HEK293 (cell line): ENCODE results near the gene RARRES2.
A peak's percentile ranks its signal among the peaks of the same experiment; 100 is the strongest.

Experiments used
- CTCF ChIA-PET: fragments of 350-600 bp; formaldehyde crosslinking; extraction: SDS; loops from one replicate; lab custom pipeline; 2021; ENCODE audit warnings: antibody characterized with exemption; lab: Yijun Ruan, JAX
- POLR2A ChIA-PET: fragments of 300-600 bp; formaldehyde crosslinking; extraction: SDS; loops from one replicate; lab custom pipeline; 2020; ENCODE audit warnings: antibody characterized with exemption, inconsistent platforms; lab: Yijun Ruan, JAX
- H3K27ac ChIP-seq: fragments of 200-500 bp; sonication (Bioruptor generic); 2 replicates; pipeline ENCODE4 v1.5.1; 2014; ENCODE audit warnings: low read depth, low read length, control low read depth, inconsistent platforms; ENCODE audit errors: extremely low read depth
- H3K36me3 ChIP-seq, 2 experiments: fragments of 200-500 bp in 1 of 2; sonication (Bioruptor generic) in 1 of 2; 1 replicate in 1 of 2; 2 replicates in 1 of 2; pipeline ENCODE4 v1.5.1; 2014 to 2017; ENCODE audit warnings: inconsistent platforms in 2 of 2, low read length in 2 of 2; ENCODE audit not compliant: control insufficient read depth in 2 of 2, insufficient read depth in 1 of 2
- H3K4me1 ChIP-seq: fragments of 200-500 bp; sonication (Bioruptor generic); 2 replicates; pipeline ENCODE4 v1.5.1; 2014; ENCODE audit warnings: mild to moderate bottlenecking, low read length, inconsistent platforms; ENCODE audit not compliant: control insufficient read depth, insufficient read depth
- H3K4me3 ChIP-seq: 2 replicates; pipeline ENCODE4 v1.5.1; 2011; ENCODE audit warnings: low read depth, mild to moderate bottlenecking, control low read depth, low read length, moderate library complexity
- H3K9me3 ChIP-seq: fragments of 200-500 bp; sonication (Bioruptor generic); 2 replicates; pipeline ENCODE4 v1.5.1; 2014; ENCODE audit warnings: low read depth, low read length, inconsistent platforms; ENCODE audit not compliant: control insufficient read depth, insufficient read depth
- KLF8 ChIP-seq: fragments of 450-650 bp; formaldehyde crosslinking; IDR thresholded peaks from 2 replicates; pipeline ENCODE4 v1.5.1; 2016; ENCODE audit warnings: missing biosample characterization, missing genetic modification characterization
- PBX3 ChIP-seq: sonication (generic); formaldehyde crosslinking; IDR thresholded peaks from 2 replicates; pipeline ENCODE4 v1.8.1; 2022; ENCODE audit warnings: mild to moderate bottlenecking, moderate library complexity, missing genetic modification reagents
- SCRT2 ChIP-seq: fragments of 450-650 bp; formaldehyde crosslinking; IDR thresholded peaks from 2 replicates; pipeline ENCODE4 v1.5.1; 2016; ENCODE audit warnings: missing biosample characterization, missing genetic modification characterization
- ZBTB17 ChIP-seq: fragments of 450-650 bp; formaldehyde crosslinking; IDR thresholded peaks from 2 replicates; pipeline ENCODE4 v1.5.1; 2016; ENCODE audit warnings: missing biosample characterization, missing genetic modification characterization
- ZBTB48 ChIP-seq: fragments of 450-650 bp; formaldehyde crosslinking; IDR thresholded peaks from 2 replicates; pipeline ENCODE4 v1.5.1; 2016; ENCODE audit warnings: missing biosample characterization, missing genetic modification characterization
- ZEB2 ChIP-seq: fragments of 450-650 bp; formaldehyde crosslinking; IDR thresholded peaks from 2 replicates; pipeline ENCODE4 v1.5.1; 2016; ENCODE audit warnings: missing biosample characterization, missing genetic modification characterization
- ZFP37 ChIP-seq: fragments of 450-650 bp; formaldehyde crosslinking; IDR thresholded peaks from 2 replicates; pipeline ENCODE4 v1.5.1; 2016; ENCODE audit warnings: missing biosample characterization, missing genetic modification characterization
- ZNF155 ChIP-seq: fragments of 450-650 bp; formaldehyde crosslinking; IDR thresholded peaks from 2 replicates; pipeline ENCODE4 v1.5.1; 2016; ENCODE audit warnings: missing biosample characterization, missing genetic modification characterization
- ZNF214 ChIP-seq: fragments of 450-650 bp; formaldehyde crosslinking; IDR thresholded peaks from 2 replicates; pipeline ENCODE4 v1.5.1; 2017; ENCODE audit warnings: missing biosample characterization, mild to moderate bottlenecking, missing genetic modification characterization, borderline replicate concordance
- ZNF324 ChIP-seq: fragments of 450-650 bp; formaldehyde crosslinking; IDR thresholded peaks from 2 replicates; pipeline ENCODE4 v1.5.1; 2016; ENCODE audit warnings: missing biosample characterization, missing genetic modification characterization
- ZNF335 ChIP-seq: fragments of 450-650 bp; formaldehyde crosslinking; conservative IDR thresholded peaks from 2 replicates; pipeline ENCODE4 v1.5.1; 2016; ENCODE audit warnings: missing biosample characterization, missing genetic modification characterization
- ZNF48 ChIP-seq: fragments of 450-650 bp; formaldehyde crosslinking; IDR thresholded peaks from 2 replicates; pipeline ENCODE4 v1.5.1; 2016; ENCODE audit warnings: missing biosample characterization, missing genetic modification characterization
- ZNF530 ChIP-seq: fragments of 450-650 bp; formaldehyde crosslinking; IDR thresholded peaks from 2 replicates; pipeline ENCODE4 v1.5.1; 2016; ENCODE audit warnings: low read depth, missing biosample characterization, missing genetic modification characterization
- ZNF623 ChIP-seq: fragments of 450-650 bp; formaldehyde crosslinking; IDR thresholded peaks from 2 replicates; pipeline ENCODE4 v1.5.1; 2016; ENCODE audit warnings: missing biosample characterization, missing genetic modification characterization
- ZNF670 ChIP-seq: fragments of 450-650 bp; formaldehyde crosslinking; IDR thresholded peaks from 2 replicates; pipeline ENCODE4 v1.5.1; 2016; ENCODE audit warnings: missing biosample characterization, missing genetic modification characterization, low read depth
- ZNF692 ChIP-seq: fragments of 450-650 bp; formaldehyde crosslinking; IDR thresholded peaks from 2 replicates; pipeline ENCODE4 v1.5.1; 2016; ENCODE audit warnings: missing biosample characterization, missing genetic modification characterization
- TF ChIP-seq, protein P1 (sequence below): fragments of 450-650 bp; formaldehyde crosslinking; IDR thresholded peaks from 2 replicates; pipeline ENCODE4 v1.5.1; 2016; ENCODE audit warnings: missing biosample characterization, missing genetic modification characterization
- TF ChIP-seq, protein P2 (sequence below): fragments of 450-650 bp; formaldehyde crosslinking; IDR thresholded peaks from 2 replicates; pipeline ENCODE4 v1.5.1; 2016; ENCODE audit warnings: missing biosample characterization, missing genetic modification characterization
- TF ChIP-seq, protein P3 (sequence below): fragments of 450-650 bp; formaldehyde crosslinking; IDR thresholded peaks from 2 replicates; pipeline ENCODE4 v1.5.1; 2016; ENCODE audit warnings: missing biosample characterization, missing genetic modification characterization

Gene RARRES2

GRCh38 chr7:150337179-150337578, 4.2 kb downstream of the RARRES2 start:
- no peak overlapping the region for H3K27ac ChIP-seq
- ChIA-PET POLR2A (no interaction called here), CTCF (interaction anchor here (1.6 kb wide), 1 partner anchor 84 kb away, joined by 4 read pairs; no protein-coding TSS in a partner anchor)

GRCh38 chr7:150336746-150337145, 4.7 kb downstream of the RARRES2 start:
- POLR2A ChIA-PET = no interaction called here
- H3K4me1 ChIP-seq = no peaks in the 10 kb centered on the region
- no peaks in the 10 kb centered on the region for H3K9me3 ChIP-seq
- TF ChIP-seq ZNF155 = no peak
- TF ChIP-seq ZNF335 (tag by site-specific recombination) = 0 out of 2 replicates have a peak, but pooled peaks have one; percentile 26
- TF ChIP-seq ZNF324 (tag by site-specific recombination) = no peak
- CTCF ChIA-PET = interaction anchor here (1.6 kb wide), 1 partner anchor 85 kb away, joined by 4 read pairs; no protein-coding TSS in a partner anchor
- no peak overlapping the region for H3K4me3 ChIP-seq
- no peak overlapping the region for H3K27ac ChIP-seq
- H3K36me3 ChIP-seq = peaks cover 0 to 55% of the 10 kb centered on the region in 2 experiments; a peak in 1 of 3 replicates

More at GRCh38 chr7:150337179-150337578, 4.2 kb downstream of the RARRES2 start:
- TF ChIP-seq PBX3 (CRISPR knock-in tag) = no peak
- no peak for TF ChIP-seq ZBTB48
- no peak for TF ChIP-seq ZBTB17 (tag by site-specific recombination)
- TF ChIP-seq, protein P1, sequence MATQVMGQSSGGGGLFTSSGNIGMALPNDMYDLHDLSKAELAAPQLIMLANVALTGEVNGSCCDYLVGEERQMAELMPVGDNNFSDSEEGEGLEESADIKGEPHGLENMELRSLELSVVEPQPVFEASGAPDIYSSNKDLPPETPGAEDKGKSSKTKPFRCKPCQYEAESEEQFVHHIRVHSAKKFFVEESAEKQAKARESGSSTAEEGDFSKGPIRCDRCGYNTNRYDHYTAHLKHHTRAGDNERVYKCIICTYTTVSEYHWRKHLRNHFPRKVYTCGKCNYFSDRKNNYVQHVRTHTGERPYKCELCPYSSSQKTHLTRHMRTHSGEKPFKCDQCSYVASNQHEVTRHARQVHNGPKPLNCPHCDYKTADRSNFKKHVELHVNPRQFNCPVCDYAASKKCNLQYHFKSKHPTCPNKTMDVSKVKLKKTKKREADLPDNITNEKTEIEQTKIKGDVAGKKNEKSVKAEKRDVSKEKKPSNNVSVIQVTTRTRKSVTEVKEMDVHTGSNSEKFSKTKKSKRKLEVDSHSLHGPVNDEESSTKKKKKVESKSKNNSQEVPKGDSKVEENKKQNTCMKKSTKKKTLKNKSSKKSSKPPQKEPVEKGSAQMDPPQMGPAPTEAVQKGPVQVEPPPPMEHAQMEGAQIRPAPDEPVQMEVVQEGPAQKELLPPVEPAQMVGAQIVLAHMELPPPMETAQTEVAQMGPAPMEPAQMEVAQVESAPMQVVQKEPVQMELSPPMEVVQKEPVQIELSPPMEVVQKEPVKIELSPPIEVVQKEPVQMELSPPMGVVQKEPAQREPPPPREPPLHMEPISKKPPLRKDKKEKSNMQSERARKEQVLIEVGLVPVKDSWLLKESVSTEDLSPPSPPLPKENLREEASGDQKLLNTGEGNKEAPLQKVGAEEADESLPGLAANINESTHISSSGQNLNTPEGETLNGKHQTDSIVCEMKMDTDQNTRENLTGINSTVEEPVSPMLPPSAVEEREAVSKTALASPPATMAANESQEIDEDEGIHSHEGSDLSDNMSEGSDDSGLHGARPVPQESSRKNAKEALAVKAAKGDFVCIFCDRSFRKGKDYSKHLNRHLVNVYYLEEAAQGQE = no peak
- TF ChIP-seq ZNF530 (tag by site-specific recombination) = no peak
- TF ChIP-seq ZFP37 (tag by site-specific recombination) = no peak
- no peak for TF ChIP-seq ZNF48 (tag by site-specific recombination)
- no peak for TF ChIP-seq ZNF214 (tag by site-specific recombination)
- Histone ChIP-seq H3K4me1 (no peaks in the 10 kb centered on the region), H3K4me3 (no peak overlapping the region), H3K36me3 (peaks cover 0 to 50% of the 10 kb centered on the region in 2 experiments; a peak in 1 of 3 replicates), H3K9me3 (no peaks in the 10 kb centered on the region)

GRCh38 chr7:150335774-150336112, 5.7 kb downstream of the RARRES2 start:
- Histone ChIP-seq H3K4me1 (no peaks in the 10 kb centered on the region), H3K9me3 (no peaks in the 10 kb centered on the region), H3K4me3 (no peak overlapping the region), H3K27ac (no peak overlapping the region), H3K36me3 (peaks cover 0 to 65% of the 10 kb centered on the region in 2 experiments; a peak in 1 of 3 replicates)
- ChIA-PET POLR2A (interaction anchor here (1.1 kb wide), 1 partner anchor 10 kb away, joined by 3 read pairs; no protein-coding TSS in a partner anchor), CTCF (interaction anchor here (1.6 kb wide), 1 partner anchor 86 kb away, joined by 4 read pairs; no protein-coding TSS in a partner anchor)
- TF ChIP-seq ZNF670 (tag by site-specific recombination) (no peak), KLF8 (no peak), ZNF692 (no peak), SCRT2 (tag by site-specific recombination) (no peak), ZNF623 (tag by site-specific recombination) (no peak), ZEB2 (tag by site-specific recombination) (no peak)
- TF ChIP-seq, protein P2, sequence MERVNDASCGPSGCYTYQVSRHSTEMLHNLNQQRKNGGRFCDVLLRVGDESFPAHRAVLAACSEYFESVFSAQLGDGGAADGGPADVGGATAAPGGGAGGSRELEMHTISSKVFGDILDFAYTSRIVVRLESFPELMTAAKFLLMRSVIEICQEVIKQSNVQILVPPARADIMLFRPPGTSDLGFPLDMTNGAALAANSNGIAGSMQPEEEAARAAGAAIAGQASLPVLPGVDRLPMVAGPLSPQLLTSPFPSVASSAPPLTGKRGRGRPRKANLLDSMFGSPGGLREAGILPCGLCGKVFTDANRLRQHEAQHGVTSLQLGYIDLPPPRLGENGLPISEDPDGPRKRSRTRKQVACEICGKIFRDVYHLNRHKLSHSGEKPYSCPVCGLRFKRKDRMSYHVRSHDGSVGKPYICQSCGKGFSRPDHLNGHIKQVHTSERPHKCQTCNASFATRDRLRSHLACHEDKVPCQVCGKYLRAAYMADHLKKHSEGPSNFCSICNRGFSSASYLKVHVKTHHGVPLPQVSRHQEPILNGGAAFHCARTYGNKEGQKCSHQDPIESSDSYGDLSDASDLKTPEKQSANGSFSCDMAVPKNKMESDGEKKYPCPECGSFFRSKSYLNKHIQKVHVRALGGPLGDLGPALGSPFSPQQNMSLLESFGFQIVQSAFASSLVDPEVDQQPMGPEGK (tag by site-specific recombination) = no peak
- TF ChIP-seq, protein P3, sequence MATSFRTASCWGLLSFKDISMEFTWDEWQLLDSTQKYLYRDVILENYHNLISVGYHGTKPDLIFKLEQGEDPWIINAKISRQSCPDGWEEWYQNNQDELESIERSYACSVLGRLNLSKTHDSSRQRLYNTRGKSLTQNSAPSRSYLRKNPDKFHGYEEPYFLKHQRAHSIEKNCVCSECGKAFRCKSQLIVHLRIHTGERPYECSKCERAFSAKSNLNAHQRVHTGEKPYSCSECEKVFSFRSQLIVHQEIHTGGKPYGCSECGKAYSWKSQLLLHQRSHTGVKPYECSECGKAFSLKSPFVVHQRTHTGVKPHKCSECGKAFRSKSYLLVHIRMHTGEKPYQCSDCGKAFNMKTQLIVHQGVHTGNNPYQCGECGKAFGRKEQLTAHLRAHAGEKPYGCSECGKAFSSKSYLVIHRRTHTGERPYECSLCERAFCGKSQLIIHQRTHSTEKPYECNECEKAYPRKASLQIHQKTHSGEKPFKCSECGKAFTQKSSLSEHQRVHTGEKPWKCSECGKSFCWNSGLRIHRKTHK (tag by site-specific recombination) = no peak
